Tibial nerve (tissue), 4 donors: ENCODE results near the gene ASCL1.

Experiments
- EP300 ChIP-seq, 2 donors: sonication (generic); formaldehyde crosslinking; IDR thresholded peaks; one replicate each; pipeline ENCODE4 v1.6.1; 2017; ENCODE audit warnings: antibody characterized with exemption in 2 of 2, mild to moderate bottlenecking in 1 of 2
- POLR2A ChIP-seq, 2 donors: fragments of 450-650 bp; IDR thresholded peaks; one replicate each; pipeline ENCODE4 v1.6.1; 2017; ENCODE audit warnings: antibody characterized with exemption in 2 of 2, mild to moderate bottlenecking in 2 of 2, moderate library complexity in 2 of 2
- TF ChIP-seq, protein P1 (sequence below), 5 experiments: fragments of 200-600 bp in 3 of 5; fragments of 450-650 bp in 2 of 5; sonication (generic) in 3 of 5; IDR thresholded peaks; one replicate each; pipeline ENCODE4 v1.5.1; 2016 to 2019; ENCODE audit warnings: antibody characterized with exemption in 5 of 5, mild to moderate bottlenecking in 3 of 5, moderate library complexity in 2 of 5

DNA sequence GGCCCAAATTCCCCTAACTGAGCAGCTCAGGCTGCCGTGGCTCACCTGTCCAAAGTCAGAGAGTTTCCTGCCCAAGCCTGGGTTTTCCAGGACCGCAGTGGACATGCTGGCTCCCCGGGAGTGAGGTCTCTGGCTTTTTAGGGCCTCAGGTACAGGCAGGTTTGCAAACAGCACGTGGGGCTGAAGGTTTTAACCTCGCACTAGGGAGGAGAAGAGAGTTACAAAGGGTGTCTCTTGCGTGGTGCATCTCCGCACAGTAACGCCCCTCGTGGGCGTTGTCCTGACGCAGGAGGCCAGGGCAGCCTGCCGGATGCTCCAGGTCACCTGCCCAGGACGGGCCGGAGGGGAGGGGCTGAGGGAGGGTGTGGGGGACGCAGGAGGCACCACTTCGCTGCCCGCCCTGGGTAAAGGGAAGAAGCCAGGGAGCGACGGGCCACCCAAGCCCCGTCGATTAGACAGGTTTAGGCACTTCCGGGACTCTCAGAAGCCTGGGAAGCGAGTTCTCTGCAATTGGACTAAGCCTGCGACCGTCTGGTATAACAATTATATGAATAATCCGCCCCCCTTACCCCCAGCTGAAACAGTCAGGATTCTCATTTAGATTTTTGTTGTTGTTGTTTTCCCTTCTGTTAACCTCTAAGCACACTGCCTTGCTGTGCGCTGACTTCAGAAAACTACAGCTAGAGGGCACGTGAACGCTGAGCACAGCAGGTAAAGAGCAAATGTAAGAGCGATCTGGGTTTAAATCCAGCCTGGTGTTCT, 40.3 kb upstream of the ASCL1 start, which contains the start of gene PAH:
- TF ChIP-seq, protein P1, sequence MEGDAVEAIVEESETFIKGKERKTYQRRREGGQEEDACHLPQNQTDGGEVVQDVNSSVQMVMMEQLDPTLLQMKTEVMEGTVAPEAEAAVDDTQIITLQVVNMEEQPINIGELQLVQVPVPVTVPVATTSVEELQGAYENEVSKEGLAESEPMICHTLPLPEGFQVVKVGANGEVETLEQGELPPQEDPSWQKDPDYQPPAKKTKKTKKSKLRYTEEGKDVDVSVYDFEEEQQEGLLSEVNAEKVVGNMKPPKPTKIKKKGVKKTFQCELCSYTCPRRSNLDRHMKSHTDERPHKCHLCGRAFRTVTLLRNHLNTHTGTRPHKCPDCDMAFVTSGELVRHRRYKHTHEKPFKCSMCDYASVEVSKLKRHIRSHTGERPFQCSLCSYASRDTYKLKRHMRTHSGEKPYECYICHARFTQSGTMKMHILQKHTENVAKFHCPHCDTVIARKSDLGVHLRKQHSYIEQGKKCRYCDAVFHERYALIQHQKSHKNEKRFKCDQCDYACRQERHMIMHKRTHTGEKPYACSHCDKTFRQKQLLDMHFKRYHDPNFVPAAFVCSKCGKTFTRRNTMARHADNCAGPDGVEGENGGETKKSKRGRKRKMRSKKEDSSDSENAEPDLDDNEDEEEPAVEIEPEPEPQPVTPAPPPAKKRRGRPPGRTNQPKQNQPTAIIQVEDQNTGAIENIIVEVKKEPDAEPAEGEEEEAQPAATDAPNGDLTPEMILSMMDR (IDR thresholded peaks at IDR 0.05) = no peak
- no peak for TF ChIP-seq POLR2A (IDR thresholded peaks at IDR 0.05)
- no peak for TF ChIP-seq EP300 (IDR thresholded peaks at IDR 0.05)
